Measurements from ENCODE around the gene KCNJ2. TPM values are rescaled to one million over a fixed set of nuclear protein-coding genes. Genes with fewer than 3 reads are reported as not detected.

KCNJ2 gene
- total RNA-seq, 2 experiments from 2014 or later: not detected

GRCh38 chr17:70190959-70191805 is 21.9 kb downstream of the KCNJ2 start:
- POLR2A ChIA-PET: no interaction called here
- Mint-ChIP-seq H3K9me3 (no peaks in the 10 kb centered on the region), H3K27me3 (peaks cover 4% of the 10 kb centered on the region), H3K4me1 (no peaks in the 10 kb centered on the region), H3K27ac (no peak overlapping the region), H3K36me3 (ENCODE audit: low read depth) (no peaks in the 10 kb centered on the region), H3K4me3 (no peak overlapping the region)
- DNase-seq: no peak
- CTCF ChIA-PET: no interaction called here

GRCh38 chr17:70195091-70195490 is 25.8 kb downstream of the KCNJ2 start:
- H3K27me3 Mint-ChIP-seq: peaks cover 2% of the 10 kb centered on the region

GRCh38 chr17:70201872-70202419 is 32.6 kb downstream of the KCNJ2 start:
- CTCF ChIA-PET: no interaction called here

More at GRCh38 chr17:70195091-70195490, 25.8 kb downstream of the KCNJ2 start:
- Mint-ChIP-seq H3K36me3 (ENCODE audit: low read depth) (no peaks in the 10 kb centered on the region), H3K4me3 (no peak overlapping the region), H3K9me3 (no peaks in the 10 kb centered on the region), H3K27ac (no peak overlapping the region), H3K4me1 (no peaks in the 10 kb centered on the region)
- no peak for DNase-seq
- ChIA-PET POLR2A (no interaction called here), CTCF (no interaction called here)

GRCh38 chr17:70202840-70203239 is 33.5 kb downstream of the KCNJ2 start:
- H3K4me1 Mint-ChIP-seq: no peaks in the 10 kb centered on the region
- H3K36me3 Mint-ChIP-seq (ENCODE audit: low read depth): no peaks in the 10 kb centered on the region
- POLR2A ChIA-PET: no interaction called here
- no peak overlapping the region for H3K27ac Mint-ChIP-seq
- CTCF ChIA-PET: no interaction called here
- DNase-seq: no peak
- no peak overlapping the region for H3K4me3 Mint-ChIP-seq
- H3K9me3 Mint-ChIP-seq: no peaks in the 10 kb centered on the region
- no peaks in the 10 kb centered on the region for H3K27me3 Mint-ChIP-seq

More at GRCh38 chr17:70201872-70202419, 32.6 kb downstream of the KCNJ2 start:
- Mint-ChIP-seq H3K9me3 (no peaks in the 10 kb centered on the region), H3K4me1 (no peaks in the 10 kb centered on the region), H3K4me3 (no peak overlapping the region), H3K27ac (no peak overlapping the region), H3K27me3 (no peaks in the 10 kb centered on the region), H3K36me3 (ENCODE audit: low read depth) (no peaks in the 10 kb centered on the region)
- POLR2A ChIA-PET: no interaction called here
- no peak for DNase-seq

- ChIA-PET CTCF (no interaction called here), POLR2A (interaction anchor here (0.7 kb wide), 1 partner anchor 733 kb away, joined by 13 read pairs; no protein-coding TSS in a partner anchor)
- no peaks in the 10 kb centered on the region for H3K4me1 Mint-ChIP-seq
- H3K9me3 Mint-ChIP-seq: no peaks in the 10 kb centered on the region
- no peaks in the 10 kb centered on the region for H3K27me3 Mint-ChIP-seq
- no peaks in the 10 kb centered on the region for H3K36me3 Mint-ChIP-seq (ENCODE audit: low read depth)
- H3K27ac Mint-ChIP-seq: no peak overlapping the region
- no peak for DNase-seq
- no peak overlapping the region for H3K4me3 Mint-ChIP-seq
Observed at GRCh38 chr17:70204431-70204830, 35.1 kb downstream of the KCNJ2 start.

- H3K36me3 Mint-ChIP-seq (ENCODE audit: low read depth): no peaks in the 10 kb centered on the region
- no peaks in the 10 kb centered on the region for H3K4me1 Mint-ChIP-seq
- no peak overlapping the region for H3K4me3 Mint-ChIP-seq
- ChIA-PET CTCF (no interaction called here), POLR2A (no interaction called here)
- no peaks in the 10 kb centered on the region for H3K9me3 Mint-ChIP-seq
- H3K27ac Mint-ChIP-seq: no peak overlapping the region
- no peak for DNase-seq
- H3K27me3 Mint-ChIP-seq: no peaks in the 10 kb centered on the region
Observed at GRCh38 chr17:70205401-70205800, 36.1 kb downstream of the KCNJ2 start.

- no peaks in the 10 kb centered on the region for H3K36me3 Mint-ChIP-seq (ENCODE audit: low read depth)
- no peaks in the 10 kb centered on the region for H3K9me3 Mint-ChIP-seq
- CTCF ChIA-PET: no interaction called here
- DNase-seq: no peak
- POLR2A ChIA-PET: no interaction called here
- H3K4me1 Mint-ChIP-seq: no peaks in the 10 kb centered on the region
- no peak overlapping the region for H3K27ac Mint-ChIP-seq
- H3K4me3 Mint-ChIP-seq: no peak overlapping the region
- no peaks in the 10 kb centered on the region for H3K27me3 Mint-ChIP-seq
Observed at GRCh38 chr17:70206361-70207010, 37.2 kb downstream of the KCNJ2 start.

- H3K4me3 Mint-ChIP-seq: no peak overlapping the region
- no peaks in the 10 kb centered on the region for H3K36me3 Mint-ChIP-seq (ENCODE audit: low read depth)
- H3K9me3 Mint-ChIP-seq: no peaks in the 10 kb centered on the region
- ChIA-PET CTCF (no interaction called here), POLR2A (no interaction called here)
- no peaks in the 10 kb centered on the region for H3K4me1 Mint-ChIP-seq
- no peak overlapping the region for H3K27ac Mint-ChIP-seq
- no peak for DNase-seq
- no peaks in the 10 kb centered on the region for H3K27me3 Mint-ChIP-seq
Observed at GRCh38 chr17:70207184-70207583, 37.9 kb downstream of the KCNJ2 start.

DNA sequence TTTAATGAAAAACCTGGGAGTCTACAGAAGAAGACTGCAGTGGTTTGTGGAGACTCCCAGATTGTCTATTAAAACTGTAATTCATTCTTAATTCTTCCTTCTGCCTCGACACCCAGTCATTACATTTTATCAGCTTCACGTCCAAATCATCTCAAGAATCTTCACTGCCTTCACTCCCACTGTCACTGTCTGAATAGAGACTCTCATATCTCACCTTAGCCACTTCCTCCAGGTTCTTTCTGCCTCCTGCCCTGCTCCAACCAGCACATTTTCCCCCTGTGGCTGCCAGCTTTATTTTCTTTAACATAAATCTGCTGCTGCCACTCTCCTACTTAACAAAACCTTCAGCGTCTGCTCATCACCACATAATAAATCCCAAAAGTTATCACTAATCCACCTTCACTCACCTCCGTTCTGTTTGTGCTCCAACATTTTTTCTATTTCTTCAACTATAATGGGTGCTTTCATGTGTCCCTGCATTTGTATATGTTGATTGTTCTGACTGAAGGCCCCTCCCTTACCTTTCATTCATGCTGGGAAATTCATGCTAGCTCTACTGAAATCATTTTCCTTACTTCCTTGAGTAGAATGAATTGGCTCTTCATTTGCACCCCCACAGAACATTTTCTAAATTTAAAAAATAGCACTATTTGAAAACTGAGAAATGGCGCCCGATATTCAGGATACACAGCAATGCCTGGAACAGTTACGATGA is 38.9 kb downstream of the KCNJ2 start:
- POLR2A ChIA-PET: no interaction called here
- CTCF ChIA-PET: no interaction called here
- no peak overlapping the region for H3K27ac Mint-ChIP-seq

DNA sequence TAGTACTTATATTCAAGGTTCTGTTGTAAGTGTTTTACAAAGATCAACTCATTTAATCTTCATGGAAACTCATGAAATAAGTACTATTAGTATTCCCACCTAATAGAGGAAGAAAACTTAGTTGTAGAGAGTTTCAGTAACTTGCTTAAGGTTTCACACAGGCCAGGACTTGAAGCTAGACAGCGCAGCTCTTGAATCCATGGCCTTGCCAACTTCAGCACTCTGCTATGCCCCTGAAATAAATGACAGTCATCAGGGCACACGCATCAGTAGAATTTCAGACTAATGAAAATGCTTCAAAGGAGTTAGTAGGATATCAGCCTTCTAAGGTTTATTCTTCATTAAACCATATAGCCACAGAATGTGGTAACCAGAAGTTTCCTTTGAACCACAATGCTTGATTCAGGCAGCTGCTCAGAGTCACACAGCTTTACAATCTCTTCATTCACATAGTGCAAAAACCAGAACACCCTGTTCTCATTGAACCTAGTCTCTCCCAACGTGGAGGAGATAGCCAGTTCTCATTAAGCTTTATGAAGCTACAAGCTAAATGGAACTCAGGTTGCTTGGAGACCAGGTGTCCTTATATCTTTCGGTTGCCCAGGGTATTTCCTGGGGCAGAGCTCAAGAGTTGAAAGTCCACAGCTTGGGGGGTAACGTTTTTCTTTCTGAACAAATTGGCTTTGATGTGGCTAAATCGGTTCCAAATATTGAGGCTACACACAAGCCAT is 39.7 kb downstream of the KCNJ2 start:
- CTCF ChIA-PET: no interaction called here
- H3K27ac Mint-ChIP-seq: no peak overlapping the region

More for the DNA sequence above, 38.9 kb downstream of the KCNJ2 start:
- no peaks in the 10 kb centered on the region for H3K27me3 Mint-ChIP-seq
- no peaks in the 10 kb centered on the region for H3K36me3 Mint-ChIP-seq (ENCODE audit: low read depth)
- no peaks in the 10 kb centered on the region for H3K9me3 Mint-ChIP-seq
- DNase-seq: no peak
- no peaks in the 10 kb centered on the region for H3K4me1 Mint-ChIP-seq
- no peak overlapping the region for H3K4me3 Mint-ChIP-seq

DNA sequence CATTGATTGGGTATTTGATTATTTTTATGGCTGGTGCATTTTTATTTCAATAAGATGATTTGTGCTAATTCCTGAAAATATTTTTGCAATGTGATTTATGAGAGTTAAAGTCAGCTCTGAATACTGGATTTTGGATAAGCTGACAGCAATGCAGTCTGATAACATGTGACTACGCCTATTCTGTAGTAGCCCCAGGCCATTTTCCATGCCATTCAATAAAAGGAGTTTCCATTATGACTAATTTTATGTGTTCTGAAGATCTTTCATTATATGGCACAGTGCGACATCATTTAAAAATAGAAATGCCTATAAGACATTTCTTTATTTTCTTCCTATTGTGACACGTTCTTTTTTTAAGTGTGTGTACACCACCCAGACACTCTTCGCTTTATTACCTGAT is 46.3 kb downstream of the KCNJ2 start:
- DNase-seq: no peak
- no peak overlapping the region for H3K27ac Mint-ChIP-seq
- ChIA-PET CTCF (no interaction called here), POLR2A (no interaction called here)
- H3K4me3 Mint-ChIP-seq: no peak overlapping the region
- no peaks in the 10 kb centered on the region for H3K36me3 Mint-ChIP-seq (ENCODE audit: low read depth)
- H3K4me1 Mint-ChIP-seq: no peaks in the 10 kb centered on the region
- H3K9me3 Mint-ChIP-seq: no peaks in the 10 kb centered on the region
- H3K27me3 Mint-ChIP-seq: no peaks in the 10 kb centered on the region

More for the DNA sequence above, 39.7 kb downstream of the KCNJ2 start:
- H3K27me3 Mint-ChIP-seq: no peaks in the 10 kb centered on the region
- POLR2A ChIA-PET: no interaction called here
- no peaks in the 10 kb centered on the region for H3K4me1 Mint-ChIP-seq
- H3K36me3 Mint-ChIP-seq (ENCODE audit: low read depth): no peaks in the 10 kb centered on the region
- no peak for DNase-seq
- no peaks in the 10 kb centered on the region for H3K9me3 Mint-ChIP-seq
- H3K4me3 Mint-ChIP-seq: no peak overlapping the region

GRCh38 chr17:70217571-70217970 is 48.2 kb downstream of the KCNJ2 start:
- Mint-ChIP-seq H3K4me1 (no peaks in the 10 kb centered on the region), H3K9me3 (no peaks in the 10 kb centered on the region), H3K36me3 (ENCODE audit: low read depth) (no peaks in the 10 kb centered on the region), H3K27ac (no peak overlapping the region), H3K27me3 (no peaks in the 10 kb centered on the region), H3K4me3 (no peak overlapping the region)
- ChIA-PET POLR2A (no interaction called here), CTCF (no interaction called here)
- DNase-seq: no peak

DNA sequence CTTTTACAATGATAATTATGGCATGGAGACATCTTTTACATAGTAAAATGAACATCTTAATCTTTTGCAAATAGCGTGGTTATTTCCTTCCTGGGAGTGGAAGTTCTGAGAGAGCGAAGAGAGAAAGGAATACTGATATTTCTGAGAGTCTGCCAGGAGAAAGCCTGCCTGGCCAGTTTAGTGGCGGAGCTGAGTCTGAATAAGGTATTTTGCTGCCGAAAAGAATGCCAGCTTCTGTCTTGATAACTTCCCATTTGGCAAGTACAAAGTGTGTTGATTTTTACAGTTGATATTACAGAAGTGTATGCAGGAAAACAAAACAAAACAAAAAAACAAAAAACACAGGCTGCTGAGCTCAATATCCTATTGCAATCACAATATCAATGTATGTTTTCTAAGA is 55.9 kb downstream of the KCNJ2 start:
- no peak overlapping the region for H3K4me3 Mint-ChIP-seq
- POLR2A ChIA-PET: no interaction called here
- CTCF ChIA-PET: no interaction called here

More for the DNA sequence above, 55.9 kb downstream of the KCNJ2 start:
- H3K27ac Mint-ChIP-seq: no peak overlapping the region
- H3K36me3 Mint-ChIP-seq (ENCODE audit: low read depth): no peaks in the 10 kb centered on the region
- no peaks in the 10 kb centered on the region for H3K4me1 Mint-ChIP-seq
- no peaks in the 10 kb centered on the region for H3K27me3 Mint-ChIP-seq
- no peaks in the 10 kb centered on the region for H3K9me3 Mint-ChIP-seq
- DNase-seq: no peak

Measured in activated CD4-positive, alpha-beta T cell treated with anti-CD3 and anti-CD28 coated beads, Interleukin-2, amount 10 ng/mL, durations not matched to agents 7 days and 5 days (primary cell).